Esophagus squamous epithelium (tissue), 4 donors: ENCODE results near the gene ZFPM1.

Source experiments
- CTCF ChIP-seq, 6 experiments: fragments of 450-650 bp in 4 of 6; fragments of 200-600 bp in 2 of 6; sonication (generic) in 2 of 6; IDR thresholded peaks; one replicate each; pipeline ENCODE4 v1.5.1; 2016 to 2019; ENCODE audit warnings: antibody characterized with exemption in 6 of 6, mild to moderate bottlenecking in 4 of 6, moderate library complexity in 4 of 6
- POLR2A ChIP-seq, 4 donors: fragments of 450-650 bp; IDR thresholded peaks; one replicate each; pipeline ENCODE4 v1.6.1; 2017; ENCODE audit warnings: antibody characterized with exemption in 4 of 4, mild to moderate bottlenecking in 4 of 4, moderate library complexity in 3 of 4

- TF ChIP-seq CTCF (IDR thresholded peaks at IDR 0.05) (no peak), POLR2A (IDR thresholded peaks at IDR 0.05) (no peak)
Measured at GRCh38 chr16:88482630-88483391, 29.7 kb downstream of the ZFPM1 start.
